Psoas muscle (tissue), 8 donors: ENCODE data around the gene TMEM200A. TPM values are rescaled to one million over a fixed set of nuclear protein-coding genes. Genes with fewer than 3 reads are reported as not detected.
"Not testable (repeated sequence)": the region's sequence is repeated elsewhere in the genome, so short reads cannot be mapped to it uniquely, and the experiment has no call there.

Experiments used
- ATAC-seq, 4 donors: fragments of 200-7000 bp; cut with Tn5 transposase; one replicate each; pipeline ENCODE4 v1.9.1; 2020; ENCODE audit warnings: moderate library complexity in 3 of 4, mild to moderate bottlenecking in 2 of 4
- DNase-seq, 2 donors: peaks; one replicate each; pipeline ENCODE4 v3.0.0-alpha.2; 2020
- H3K27ac ChIP-seq: fragments of 200-600 bp; one replicate; pipeline ENCODE4 v1.8.0; 2022
- H3K27me3 ChIP-seq, 3 donors: fragments of 200-600 bp in 1 of 3; one replicate each; pipeline versions ENCODE4 v1.6.1 to v1.8.0; 2013 to 2022; ENCODE audit warnings: low read length in 2 of 3, mild to moderate bottlenecking in 2 of 3, moderate library complexity in 1 of 3; ENCODE audit not compliant: insufficient read depth in 3 of 3
- H3K36me3 ChIP-seq, 2 donors: fragments of 200-600 bp in 1 of 2; one replicate each; pipeline versions ENCODE4 v1.6.1 to v1.8.0; 2013 to 2022; ENCODE audit warnings: low read depth in 1 of 2, mild to moderate bottlenecking in 1 of 2, moderate library complexity in 1 of 2; ENCODE audit not compliant: insufficient read depth in 1 of 2
- H3K4me1 ChIP-seq: fragments of 200-600 bp; one replicate; pipeline ENCODE4 v1.8.0; 2022
- H3K4me3 ChIP-seq: fragments of 200-600 bp; one replicate; pipeline ENCODE4 v1.8.0; 2022; ENCODE audit warnings: mild to moderate bottlenecking
- H3K9me3 ChIP-seq: fragments of 200-600 bp; one replicate; pipeline ENCODE4 v1.8.0; 2022
- CTCF ChIP-seq: fragments of 200-600 bp; IDR thresholded peaks from one replicate; pipeline ENCODE4 v1.8.0; 2022; ENCODE audit warnings: antibody characterized with exemption
- WGBS, 3 donors: extraction: QIAGEN DNeasy Blood & Tissue Kit; methylation state at CpG; one replicate each; pipeline versions ENCODE4 v1.1.6 to v1.1.7; 2013; 5-methylcytosine and 5-hydroxymethylcytosine counted together
- intact Hi-C, 2 donors: fragments of 100-400 bp; cut with DNase I; formaldehyde crosslinking; loops; one replicate each; pipeline versions ENCODE4 v1.11.0 to v1.14.2; 2022
- polyA plus RNA-seq, 3 donors: library from polyadenylated mRNA; stranded (reverse); fragments of 200-250 nt; gene quantifications; one replicate each; pipeline ENCODE4 v1.2.3, GENCODE V29; 2013
- total RNA-seq, 4 donors: library from RNA; stranded (reverse); fragmentation: NEBNext Ultra II Directional in 2 of 4; extraction: Animal tissue kit (Norgen Biotek cat#: 25700) in 2 of 4; gene quantifications; one replicate each; pipeline versions ENCODE4 v1.2.1 to v1.2.4, GENCODE V29; 2021 to 2023
- donor health status: healthy with polysubstance abuse.
- donor health status: DM: no; HTN: no; CAD: no; lungs with moderate emphysema.
- donor health status: Bipolar disorder and iron deficiency.
- donor health status: healthy.
- donor health status: DM: yes; HTN: yes; CAD: no.
- donor health status: DM: no; HTN: no; CAD: no.
- donor health status: DM: no; HTN: no; CAD: no.
- donor health status: DM: yes; HTN: yes; CAD: no.

The TMEM200A gene
- total and polyA plus RNA-seq, 7 donors: 0.05 to 0.81 (median 0.12) TPM

GRCh38 chr6:130326496-130326895, 39.3 kb upstream of the TMEM200A start:
- H3K4me1 ChIP-seq: no peaks in the 10 kb centered on the region
- H3K27me3 ChIP-seq: no peaks in the 10 kb centered on the region
- H3K4me3 ChIP-seq: no peak overlapping the region
- WGBS, 3 donors: 62 to 74% (median 69%) methylated on average over 3 of the region's 3 CpGs
- H3K27ac ChIP-seq: no peak overlapping the region
- no peak for ATAC-seq
- H3K9me3 ChIP-seq: no peaks in the 10 kb centered on the region
- intact Hi-C loops: loop anchor here in 1 of 2 donors (10.0 kb wide), 1 partner anchor 518 kb away; no protein-coding TSS in a partner anchor
- no peak for TF ChIP-seq CTCF
- DNase-seq: no peak
- H3K36me3 ChIP-seq: no peaks in the 10 kb centered on the region

- WGBS, 3 donors: 57 to 59% (median 58%) methylated on average over 3 of the region's 3 CpGs
- intact Hi-C loops: no loop called here
- Histone ChIP-seq H3K27me3 (no peaks in the 10 kb centered on the region), H3K9me3 (no peaks in the 10 kb centered on the region), H3K27ac (no peak overlapping the region), H3K4me1 (no peaks in the 10 kb centered on the region), H3K36me3 (no peaks in the 10 kb centered on the region), H3K4me3 (no peak overlapping the region)
- DNase-seq (no peak), ATAC-seq (no peak)
- TF ChIP-seq CTCF: no peak
Measured at GRCh38 chr6:130337534-130337933, 28.3 kb upstream of the TMEM200A start.

- DNase-seq, H3K27me3 ChIP-seq, H3K9me3 ChIP-seq, H3K4me1 ChIP-seq, H3K4me3 ChIP-seq, H3K27ac ChIP-seq, ATAC-seq, intact Hi-C loops, H3K36me3 ChIP-seq: not testable (repeated sequence)
- WGBS, 3 donors: 84 to 90% (median 86%) methylated on average over 9 of the region's 9 CpGs
Measured at GRCh38 chr6:130346324-130346723, 19.5 kb upstream of the TMEM200A start.

- no peaks in the 10 kb centered on the region for H3K4me1 ChIP-seq
- peaks cover 2% of the 10 kb centered on the region for H3K9me3 ChIP-seq
- no peak overlapping the region for H3K4me3 ChIP-seq
- H3K36me3 ChIP-seq: no peaks in the 10 kb centered on the region
- DNase-seq (no peak), ATAC-seq (no peak)
- no peak overlapping the region for H3K27ac ChIP-seq
- no peak for TF ChIP-seq CTCF
- no peaks in the 10 kb centered on the region for H3K27me3 ChIP-seq
- 75 to 88% (median 84%) methylated on average over 1 of the region's 1 CpG for WGBS, 3 donors
- intact Hi-C loops: no loop called here
Measured at GRCh38 chr6:130354322-130354721, 11.5 kb upstream of the TMEM200A start.

GRCh38 chr6:130355572-130355971, 10.2 kb upstream of the TMEM200A start:
- H3K27me3 ChIP-seq: no peaks in the 10 kb centered on the region
- no peak overlapping the region for H3K27ac ChIP-seq
- peaks cover 2% of the 10 kb centered on the region for H3K9me3 ChIP-seq
- intact Hi-C loops: no loop called here
- no peak overlapping the region for H3K4me3 ChIP-seq
- ATAC-seq: no peak
- no peaks in the 10 kb centered on the region for H3K36me3 ChIP-seq
- no peak for DNase-seq
- H3K4me1 ChIP-seq: no peaks in the 10 kb centered on the region
- no peak for TF ChIP-seq CTCF
- WGBS, 3 donors: 91 to 100% (median 91%) methylated on average over 1 of the region's 1 CpG
